PC-3 (cell line): ENCODE measurements around the gene ZIC4. TPM values are rescaled to one million over a fixed set of nuclear protein-coding genes. Genes with fewer than 3 reads are reported as not detected.
A peak's percentile ranks its signal among the peaks of the same experiment; 100 is the strongest.

Source experiments
- ATAC-seq: fragments of 200-7000 bp; cut with Tn5 transposase; 2 replicates; pipeline ENCODE4 v1.9.1; 2020; ENCODE audit warnings: mild to moderate bottlenecking, moderate library complexity
- BruUV-seq: library from RNA; stranded (reverse); fragments of 400-500 nt; replicated peaks from 2 replicates; lab custom pipeline; 2021; lab: Mats Ljungman, UMichigan
- CTCF ChIA-PET: fragments of 300-600 bp; sonication (Branson Sonifier 250); formaldehyde crosslinking; loops from one replicate; lab custom pipeline; 2022; ENCODE audit warnings: antibody characterized with exemption; lab: Charles Lee
- POLR2A ChIA-PET: fragments of 300-600 bp; sonication (Branson Sonifier 250); formaldehyde crosslinking; loops from one replicate; lab custom pipeline; 2022; ENCODE audit warnings: antibody characterized with exemption; ENCODE audit not compliant: unreplicated experiment; lab: Charles Lee
- DNase-seq: peaks from one replicate; pipeline ENCODE4 v3.0.0-alpha.2; 2015
- H2AFZ ChIP-seq: fragments of 300-600 bp; sonication (generic); 2 replicates; pipeline ENCODE4 v1.6.0; 2016; ENCODE audit warnings: antibody characterized with exemption, low read length
- H3F3A ChIP-seq: fragments of 300-600 bp; sonication (generic); one replicate; pipeline ENCODE4 v1.6.0; 2017; ENCODE audit warnings: antibody characterized with exemption, low read length, control low read depth, mild to moderate bottlenecking; ENCODE audit not compliant: unreplicated experiment
- H3K27ac ChIP-seq: fragments of 300-600 bp; sonication (generic); 2 replicates; pipeline ENCODE4 v1.5.1; 2016; ENCODE audit warnings: mild to moderate bottlenecking, low read length
- H3K27me3 ChIP-seq: fragments of 300-600 bp; sonication (generic); 2 replicates; pipeline ENCODE4 v1.6.1; 2016; ENCODE audit warnings: low read length, mixed read lengths
- H3K36me3 ChIP-seq: fragments of 300-600 bp; sonication (generic); 2 replicates; pipeline ENCODE4 v1.6.1; 2016; ENCODE audit warnings: low read depth, mixed run types, low read length, mixed read lengths
- H3K4me1 ChIP-seq: fragments of 300-600 bp; sonication (generic); 2 replicates; pipeline ENCODE4 v1.5.1; 2016; ENCODE audit warnings: low read length; ENCODE audit not compliant: insufficient read depth
- H3K4me2 ChIP-seq: fragments of 300-600 bp; sonication (generic); 2 replicates; pipeline ENCODE4 v1.6.0; 2016; ENCODE audit warnings: low read length
- H3K4me3 ChIP-seq: fragments of 300-600 bp; sonication (generic); 2 replicates; pipeline ENCODE4 v1.5.1; 2016; ENCODE audit warnings: mild to moderate bottlenecking, low read length, mixed read lengths
- H3K79me2 ChIP-seq: fragments of 300-600 bp; sonication (generic); 2 replicates; pipeline ENCODE4 v1.6.1; 2017; ENCODE audit warnings: low read length, mixed read lengths
- H3K9ac ChIP-seq: fragments of 300-600 bp; sonication (generic); 2 replicates; pipeline ENCODE4 v1.6.0; 2016; ENCODE audit warnings: mild to moderate bottlenecking, low read length
- H3K9me2 ChIP-seq: fragments of 300-600 bp; sonication (generic); replicated peaks from 2 replicates; pipeline ENCODE4 v1.6.1; 2016; ENCODE audit warnings: mixed run types, low read length, mixed read lengths
- H3K9me3 ChIP-seq: fragments of 300-600 bp; sonication (generic); 2 replicates; pipeline ENCODE4 v1.6.1; 2016; ENCODE audit warnings: low read length, mixed read lengths
- H4K20me1 ChIP-seq: fragments of 300-600 bp; sonication (generic); 2 replicates; pipeline ENCODE4 v1.6.1; 2016; ENCODE audit warnings: low read length, mixed read lengths
- EZH2 ChIP-seq: fragments of 300-600 bp; sonication (generic); IDR thresholded peaks from one replicate; pipeline ENCODE4 v1.6.1; 2017; ENCODE audit warnings: antibody characterized with exemption, mild to moderate bottlenecking, low read length; ENCODE audit not compliant: unreplicated experiment
- EZH2phosphoT487 ChIP-seq: fragments of 300-600 bp; sonication (generic); IDR thresholded peaks from 2 replicates; pipeline ENCODE4 v1.6.1; 2018; ENCODE audit warnings: mild to moderate bottlenecking, antibody characterized with exemption, low read length, borderline replicate concordance
- intact Hi-C: fragments of 100-400 bp; cut with micrococcal nuclease; formaldehyde crosslinking; loops from 2 replicates; pipeline ENCODE4 v1.9.0; 2023
- total RNA-seq: library from RNA; depleted of rRNA; stranded (reverse); fragments of >200 nt; gene quantifications from 2 replicates; pipeline ENCODE4 v1.2.3, GENCODE V29; 2014
- TF ChIP-seq, protein P1 (sequence below): fragments of 300-600 bp; sonication (generic); conservative IDR thresholded peaks from 2 replicates; pipeline ENCODE4 v1.5.1; 2017; ENCODE audit warnings: antibody characterized with exemption, low read depth, mild to moderate bottlenecking, low read length

Gene ZIC4
- total RNA-seq, 1 experiment from 2014 or later: not detected

DNA sequence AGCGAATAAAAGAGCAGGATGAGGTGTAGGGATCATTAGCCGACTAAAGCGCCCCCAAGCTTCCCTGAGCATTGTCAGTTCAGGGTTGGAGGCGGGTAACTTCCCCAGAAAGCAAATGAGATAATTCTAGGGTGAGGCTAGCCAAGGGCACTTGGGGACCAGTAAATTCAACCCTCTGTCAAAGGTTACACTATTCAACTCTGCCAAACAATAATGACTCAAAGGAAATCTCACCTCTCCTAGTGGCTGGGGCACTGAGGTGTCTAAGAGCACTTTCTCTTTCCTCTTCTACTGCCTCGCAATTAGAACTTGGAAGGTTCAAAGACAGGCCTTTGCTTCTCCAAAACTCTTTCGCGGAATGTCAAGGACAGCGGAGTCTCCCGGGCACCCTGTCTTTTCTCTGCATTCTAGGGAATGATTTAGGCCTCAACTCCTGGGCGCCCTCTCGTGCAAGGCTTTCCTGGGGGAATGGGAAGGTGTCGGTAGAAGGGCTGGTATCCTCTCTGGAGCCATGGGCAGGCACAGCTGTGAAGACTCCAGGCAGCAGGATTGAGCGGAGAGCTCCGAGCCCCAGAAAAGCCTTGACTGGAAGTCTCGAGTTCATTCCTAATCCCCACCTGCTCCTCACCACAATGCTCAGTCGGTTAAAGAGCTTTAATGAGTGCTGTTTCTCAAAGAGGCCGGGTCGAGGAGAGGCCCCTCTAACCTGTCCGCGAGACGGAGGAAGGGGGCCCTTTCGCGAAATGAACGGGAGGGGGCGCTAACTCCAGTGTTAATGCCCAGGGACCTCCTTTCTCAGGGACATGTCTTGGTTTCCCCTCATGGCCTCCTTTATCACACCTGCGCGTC is 21.9 kb downstream of the ZIC4 start:
- H3K27me3 ChIP-seq: peaks cover 99% of the 10 kb centered on the region
- H3K4me2 ChIP-seq: no peak overlapping the region
- ChIA-PET POLR2A (no interaction called here), CTCF (no interaction called here)
- intact Hi-C loops: no loop called here
- no peak overlapping the region for H3K4me3 ChIP-seq
- H3K4me1 ChIP-seq: no peaks in the 10 kb centered on the region
- H3K27ac ChIP-seq: no peak overlapping the region
- H4K20me1 ChIP-seq: no peaks in the 10 kb centered on the region
- H3F3A ChIP-seq: no peaks in the 10 kb centered on the region
- no peaks in the 10 kb centered on the region for H3K9me2 ChIP-seq
- no peaks in the 10 kb centered on the region for H3K36me3 ChIP-seq
- ATAC-seq (no peak), DNase-seq (no peak)
- H3K79me2 ChIP-seq: no peaks in the 10 kb centered on the region
- no peaks in the 10 kb centered on the region for H3K9me3 ChIP-seq
- H3K9ac ChIP-seq: no peak overlapping the region
- H2AFZ ChIP-seq: no peak overlapping the region
- no peak for TF ChIP-seq EZH2phosphoT487
- TF ChIP-seq, protein P1, sequence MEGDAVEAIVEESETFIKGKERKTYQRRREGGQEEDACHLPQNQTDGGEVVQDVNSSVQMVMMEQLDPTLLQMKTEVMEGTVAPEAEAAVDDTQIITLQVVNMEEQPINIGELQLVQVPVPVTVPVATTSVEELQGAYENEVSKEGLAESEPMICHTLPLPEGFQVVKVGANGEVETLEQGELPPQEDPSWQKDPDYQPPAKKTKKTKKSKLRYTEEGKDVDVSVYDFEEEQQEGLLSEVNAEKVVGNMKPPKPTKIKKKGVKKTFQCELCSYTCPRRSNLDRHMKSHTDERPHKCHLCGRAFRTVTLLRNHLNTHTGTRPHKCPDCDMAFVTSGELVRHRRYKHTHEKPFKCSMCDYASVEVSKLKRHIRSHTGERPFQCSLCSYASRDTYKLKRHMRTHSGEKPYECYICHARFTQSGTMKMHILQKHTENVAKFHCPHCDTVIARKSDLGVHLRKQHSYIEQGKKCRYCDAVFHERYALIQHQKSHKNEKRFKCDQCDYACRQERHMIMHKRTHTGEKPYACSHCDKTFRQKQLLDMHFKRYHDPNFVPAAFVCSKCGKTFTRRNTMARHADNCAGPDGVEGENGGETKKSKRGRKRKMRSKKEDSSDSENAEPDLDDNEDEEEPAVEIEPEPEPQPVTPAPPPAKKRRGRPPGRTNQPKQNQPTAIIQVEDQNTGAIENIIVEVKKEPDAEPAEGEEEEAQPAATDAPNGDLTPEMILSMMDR: 0 out of 2 replicates have a peak, but pooled peaks have one; percentile 20
- no peak for TF ChIP-seq EZH2
- no TSS peak for BruUV-seq

DNA sequence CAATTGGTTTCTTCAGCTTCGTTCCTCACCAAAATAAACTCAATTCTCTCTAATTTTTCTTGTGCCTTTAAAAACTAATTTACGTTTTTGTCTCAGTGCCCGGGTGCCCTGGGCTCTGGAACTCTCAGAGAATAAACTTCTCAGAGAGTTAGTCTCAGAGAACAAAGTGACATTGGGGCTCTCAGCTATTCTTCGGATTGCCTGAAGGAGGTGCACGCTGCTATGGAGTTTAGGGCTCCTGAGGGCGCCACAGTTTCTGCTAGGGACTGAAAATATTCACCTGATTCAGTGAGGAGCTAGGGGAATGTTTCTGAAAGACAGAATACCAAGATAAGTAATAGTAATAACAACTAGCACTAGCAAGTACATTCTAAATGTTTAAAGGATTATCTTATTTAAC is 22.7 kb downstream of the ZIC4 start:
- no TSS peak for BruUV-seq
- Histone ChIP-seq H3K27ac (no peak overlapping the region), H3K9me3 (no peaks in the 10 kb centered on the region), H3K36me3 (no peaks in the 10 kb centered on the region), H3K4me1 (no peaks in the 10 kb centered on the region), H3K4me2 (no peak overlapping the region), H2AFZ (no peak overlapping the region), H4K20me1 (no peaks in the 10 kb centered on the region), H3K9me2 (no peaks in the 10 kb centered on the region), H3K9ac (no peak overlapping the region), H3K4me3 (no peak overlapping the region), H3K27me3 (peaks cover 99% of the 10 kb centered on the region), H3F3A (no peaks in the 10 kb centered on the region), H3K79me2 (no peaks in the 10 kb centered on the region)
- intact Hi-C loops: no loop called here
- TF ChIP-seq, protein P1: peak; percentile 60
- TF ChIP-seq EZH2: no peak
- CTCF ChIA-PET: no interaction called here
- ATAC-seq (0 out of 2 replicates have a peak, but pooled peaks have one; percentile 37), DNase-seq (peak; percentile 18)
- POLR2A ChIA-PET: no interaction called here

DNA sequence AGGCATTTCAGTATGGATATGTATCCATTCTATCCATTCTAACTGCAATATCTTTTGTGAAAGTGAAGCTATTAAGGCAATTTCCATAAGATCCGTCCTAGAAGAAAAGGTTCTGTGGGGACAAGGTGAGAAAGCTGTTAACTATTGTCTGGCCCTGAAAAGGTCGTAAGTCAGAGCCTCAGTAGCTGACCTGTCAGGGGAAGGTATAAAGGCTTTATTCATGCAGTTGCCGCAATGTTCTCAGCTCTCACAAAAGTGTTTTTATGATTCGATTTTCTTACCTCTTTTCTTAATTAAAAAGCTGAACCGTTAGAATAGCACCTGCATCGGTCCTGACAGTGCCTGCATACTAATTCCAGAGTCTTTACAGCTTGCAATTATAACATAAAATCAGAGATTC is 24.7 kb downstream of the ZIC4 start:
- Histone ChIP-seq H4K20me1 (no peaks in the 10 kb centered on the region), H2AFZ (no peak overlapping the region), H3K36me3 (no peaks in the 10 kb centered on the region), H3K9ac (no peak overlapping the region), H3K27me3 (peaks cover 99% of the 10 kb centered on the region), H3K9me3 (no peaks in the 10 kb centered on the region), H3K4me3 (no peak overlapping the region), H3K27ac (no peak overlapping the region), H3F3A (no peaks in the 10 kb centered on the region), H3K79me2 (no peaks in the 10 kb centered on the region), H3K9me2 (no peaks in the 10 kb centered on the region), H3K4me1 (no peaks in the 10 kb centered on the region), H3K4me2 (no peak overlapping the region)
- TF ChIP-seq EZH2phosphoT487: no peak
- TF ChIP-seq, protein P1: no peak
- TF ChIP-seq EZH2: no peak
- ATAC-seq (no peak), DNase-seq (no peak)
- ChIA-PET CTCF (no interaction called here), POLR2A (no interaction called here)
- BruUV-seq: no TSS peak
- intact Hi-C loops: no loop called here
